ENCODE results near the gene IL12RB2. TPM values are rescaled to one million over a fixed set of nuclear protein-coding genes. Genes with fewer than 3 reads are reported as not detected.

IL12RB2 gene, protein sequence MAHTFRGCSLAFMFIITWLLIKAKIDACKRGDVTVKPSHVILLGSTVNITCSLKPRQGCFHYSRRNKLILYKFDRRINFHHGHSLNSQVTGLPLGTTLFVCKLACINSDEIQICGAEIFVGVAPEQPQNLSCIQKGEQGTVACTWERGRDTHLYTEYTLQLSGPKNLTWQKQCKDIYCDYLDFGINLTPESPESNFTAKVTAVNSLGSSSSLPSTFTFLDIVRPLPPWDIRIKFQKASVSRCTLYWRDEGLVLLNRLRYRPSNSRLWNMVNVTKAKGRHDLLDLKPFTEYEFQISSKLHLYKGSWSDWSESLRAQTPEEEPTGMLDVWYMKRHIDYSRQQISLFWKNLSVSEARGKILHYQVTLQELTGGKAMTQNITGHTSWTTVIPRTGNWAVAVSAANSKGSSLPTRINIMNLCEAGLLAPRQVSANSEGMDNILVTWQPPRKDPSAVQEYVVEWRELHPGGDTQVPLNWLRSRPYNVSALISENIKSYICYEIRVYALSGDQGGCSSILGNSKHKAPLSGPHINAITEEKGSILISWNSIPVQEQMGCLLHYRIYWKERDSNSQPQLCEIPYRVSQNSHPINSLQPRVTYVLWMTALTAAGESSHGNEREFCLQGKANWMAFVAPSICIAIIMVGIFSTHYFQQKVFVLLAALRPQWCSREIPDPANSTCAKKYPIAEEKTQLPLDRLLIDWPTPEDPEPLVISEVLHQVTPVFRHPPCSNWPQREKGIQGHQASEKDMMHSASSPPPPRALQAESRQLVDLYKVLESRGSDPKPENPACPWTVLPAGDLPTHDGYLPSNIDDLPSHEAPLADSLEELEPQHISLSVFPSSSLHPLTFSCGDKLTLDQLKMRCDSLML
- 4.6 TPM for total RNA-seq
- 1.3 TPM for polyA plus RNA-seq
- long read RNA-seq, donor 1: 0 reads
- long read RNA-seq, donor 2, full-length matches to known transcripts: 1 of 1 reads
- long read RNA-seq, donor 2, partial matches to known transcripts: 0 of 1 reads
- long read RNA-seq, donor 2, other reads (novel, unspliced or antisense): 0 of 1 reads
- long read RNA-seq, donor 3: 0 reads
- long read RNA-seq, donor 4: 0 reads
- long read RNA-seq, donor 5: 0 reads
- long read RNA-seq, donor 6: 0 reads
- long read RNA-seq, donor 7, partial matches to known transcripts: 0 of 2 reads
- long read RNA-seq, donor 7, other reads (novel, unspliced or antisense): 0 of 2 reads
- long read RNA-seq, donor 8: 0 reads
- long read RNA-seq, donor 9: 0 reads
- long read RNA-seq, donor 10, partial matches to known transcripts: 0 of 1 reads
- long read RNA-seq, donor 10, other reads (novel, unspliced or antisense): 0 of 1 reads

- Histone ChIP-seq H3K9me3 (ENCODE audit: control insufficient read depth in 2 of 2, insufficient read depth in 1 of 2, low read length in 1 of 2) (no peaks in the 10 kb centered on the region), H3K4me1 (ENCODE audit: control insufficient read depth in 2 of 2, insufficient read depth in 2 of 2, low read length in 2 of 2) (peaks cover 3 to 13% of the 10 kb centered on the region in 2 donors), H3K36me3 (ENCODE audit: control insufficient read depth in 2 of 2, insufficient read depth in 2 of 2, low read length in 1 of 2) (no peaks in the 10 kb centered on the region), H3K4me3 (ENCODE audit: low read length in 2 of 2) (peak within 1 kb of the TSS; percentile 51 to 53), H3K27ac (ENCODE audit: low read depth in 1 of 2, low read length in 1 of 2) (peak within 1 kb of the TSS in 1 of 2 donors; percentile 18), H3K27me3 (ENCODE audit: control insufficient read depth in 2 of 2, insufficient read depth in 1 of 2, low read length in 1 of 2) (peaks cover 0 to 14% of the 10 kb centered on the region in 2 donors)
- 1% methylated on average over 75 of the region's 75 CpGs for WGBS
- peak in 8 of 9 donors; percentile 23 to 74 (median 40) for DNase-seq (ENCODE audit: low read depth in 6 of 9, low spot score in 9 of 9)
Measured at GRCh38 chr1:67307251-67308060, at the start of gene IL12RB2. IL12RB2 (plus strand) TSS chr1:67307873; CDS start chr1:67320369, 12,496 bp downstream.

DNA sequence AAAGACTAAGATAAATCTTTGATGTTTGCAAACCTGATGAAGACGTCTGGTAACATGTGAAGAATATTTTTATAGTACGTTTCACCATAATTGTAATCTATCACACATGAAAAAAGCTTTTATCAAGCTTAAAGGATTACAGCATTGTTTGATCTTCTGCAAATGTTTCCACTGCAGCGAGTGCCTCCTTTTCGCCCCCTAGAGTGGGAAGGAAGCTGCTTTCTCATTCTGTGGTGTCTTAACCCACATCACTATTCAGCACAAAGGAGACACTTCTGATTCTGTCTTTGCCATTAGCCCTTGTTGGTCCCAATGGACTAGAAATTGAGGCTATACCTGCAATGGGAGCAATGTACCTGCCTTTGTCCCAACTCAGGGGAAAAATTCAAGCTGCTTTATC, 46.0 kb upstream of the IL12RB2 start:
- Histone ChIP-seq H3K36me3 (ENCODE audit: control insufficient read depth in 2 of 2, insufficient read depth in 2 of 2, low read length in 1 of 2) (no peaks in the 10 kb centered on the region), H3K9me3 (ENCODE audit: control insufficient read depth in 2 of 2, insufficient read depth in 1 of 2, low read length in 1 of 2) (no peaks in the 10 kb centered on the region), H3K27ac (ENCODE audit: low read depth in 1 of 2, low read length in 1 of 2) (no peak overlapping the region), H3K4me1 (ENCODE audit: control insufficient read depth in 2 of 2, insufficient read depth in 2 of 2, low read length in 2 of 2) (peaks cover 4 to 13% of the 10 kb centered on the region in 2 donors), H3K4me3 (ENCODE audit: low read length in 2 of 2) (no peak overlapping the region), H3K27me3 (ENCODE audit: control insufficient read depth in 2 of 2, insufficient read depth in 1 of 2, low read length in 1 of 2) (no peaks in the 10 kb centered on the region)
- 5% methylated on average over 4 of the region's 4 CpGs for WGBS
- DNase-seq (ENCODE audit: low read depth in 6 of 9, low spot score in 9 of 9): peak; percentile 32 to 82 (median 57)

DNA sequence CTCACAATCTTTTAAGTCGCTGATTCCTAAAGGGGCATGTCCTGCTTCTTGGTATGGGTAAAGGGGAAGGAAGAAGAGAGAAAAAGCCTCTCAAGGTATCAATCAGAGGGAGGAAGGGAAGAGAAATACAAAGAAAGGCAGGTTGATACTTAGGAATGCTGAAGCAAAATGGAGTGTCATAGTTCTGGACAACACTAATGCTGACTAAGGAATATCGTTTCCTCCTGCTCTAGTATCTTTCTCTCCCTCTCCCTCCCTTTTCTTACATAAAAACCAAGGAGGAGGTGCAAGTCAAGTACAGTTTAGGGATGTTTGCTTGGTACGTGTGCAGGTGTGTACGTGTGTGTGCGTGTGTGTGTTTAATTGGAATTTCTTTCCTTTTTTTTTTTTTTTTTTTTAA, 44.9 kb upstream of the IL12RB2 start:
- Histone ChIP-seq H3K36me3 (ENCODE audit: control insufficient read depth in 2 of 2, insufficient read depth in 2 of 2, low read length in 1 of 2) (no peaks in the 10 kb centered on the region), H3K4me1 (ENCODE audit: control insufficient read depth in 2 of 2, insufficient read depth in 2 of 2, low read length in 2 of 2) (peaks cover 4 to 8% of the 10 kb centered on the region in 2 donors), H3K9me3 (ENCODE audit: control insufficient read depth in 2 of 2, insufficient read depth in 1 of 2, low read length in 1 of 2) (no peaks in the 10 kb centered on the region), H3K27ac (ENCODE audit: low read depth in 1 of 2, low read length in 1 of 2) (no peak overlapping the region), H3K4me3 (ENCODE audit: low read length in 2 of 2) (no peak overlapping the region), H3K27me3 (ENCODE audit: control insufficient read depth in 2 of 2, insufficient read depth in 1 of 2, low read length in 1 of 2) (no peaks in the 10 kb centered on the region)
- WGBS: 89% methylated on average over 5 of the region's 5 CpGs
- no peak for DNase-seq (ENCODE audit: low read depth in 6 of 9, low spot score in 9 of 9)

DNA sequence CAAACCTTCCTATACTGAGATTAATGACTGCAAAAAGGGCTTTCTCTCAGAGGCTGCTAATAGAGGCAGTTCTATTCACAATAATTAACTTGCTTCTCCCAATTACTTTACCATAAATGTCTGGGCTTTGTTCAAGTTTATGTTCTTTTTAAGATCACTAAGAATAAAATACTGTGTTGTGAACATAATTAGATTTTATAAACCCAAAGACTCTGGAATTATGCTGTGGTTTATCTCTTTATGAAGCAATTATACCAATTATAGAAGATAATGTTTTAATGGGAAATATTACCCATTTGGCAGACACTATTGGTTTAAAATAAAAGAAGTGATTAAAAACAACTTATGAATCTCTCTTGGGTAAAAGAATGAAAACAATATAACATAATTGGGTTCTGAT, 43.5 kb upstream of the IL12RB2 start:
- Histone ChIP-seq H3K27ac (ENCODE audit: low read depth in 1 of 2, low read length in 1 of 2) (no peak overlapping the region), H3K4me3 (ENCODE audit: low read length in 2 of 2) (no peak overlapping the region), H3K27me3 (ENCODE audit: control insufficient read depth in 2 of 2, insufficient read depth in 1 of 2, low read length in 1 of 2) (no peaks in the 10 kb centered on the region), H3K36me3 (ENCODE audit: control insufficient read depth in 2 of 2, insufficient read depth in 2 of 2, low read length in 1 of 2) (no peaks in the 10 kb centered on the region), H3K4me1 (ENCODE audit: control insufficient read depth in 2 of 2, insufficient read depth in 2 of 2, low read length in 2 of 2) (peaks cover 4 to 8% of the 10 kb centered on the region in 2 donors), H3K9me3 (ENCODE audit: control insufficient read depth in 2 of 2, insufficient read depth in 1 of 2, low read length in 1 of 2) (no peaks in the 10 kb centered on the region)
- DNase-seq (ENCODE audit: low read depth in 6 of 9, low spot score in 9 of 9): no peak

DNA sequence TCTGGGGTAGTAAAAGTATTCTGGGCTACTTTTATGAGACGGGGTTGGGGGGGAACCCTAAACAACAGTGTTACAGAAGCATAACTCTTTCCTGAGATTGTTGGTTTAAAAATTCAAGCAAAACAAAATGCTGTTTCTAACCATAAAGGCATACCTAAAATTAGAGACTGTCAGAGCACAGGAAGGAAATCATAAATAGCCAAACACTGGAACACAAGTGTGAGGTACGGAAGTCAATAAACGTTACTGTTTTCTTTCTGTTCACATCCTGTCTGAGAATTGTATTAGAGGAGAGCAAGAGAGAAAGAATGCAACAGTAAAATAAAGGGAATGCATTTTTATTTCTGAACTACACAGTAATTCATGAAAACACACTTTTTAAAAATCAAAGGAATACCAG, 42.8 kb upstream of the IL12RB2 start:
- 14% methylated on average over 3 of the region's 3 CpGs for WGBS
- Histone ChIP-seq H3K9me3 (ENCODE audit: control insufficient read depth in 2 of 2, insufficient read depth in 1 of 2, low read length in 1 of 2) (no peaks in the 10 kb centered on the region), H3K4me3 (ENCODE audit: low read length in 2 of 2) (no peak overlapping the region), H3K27ac (ENCODE audit: low read depth in 1 of 2, low read length in 1 of 2) (peak overlapping the region; percentile 38 to 59), H3K4me1 (ENCODE audit: control insufficient read depth in 2 of 2, insufficient read depth in 2 of 2, low read length in 2 of 2) (peaks cover 4 to 8% of the 10 kb centered on the region in 2 donors), H3K27me3 (ENCODE audit: control insufficient read depth in 2 of 2, insufficient read depth in 1 of 2, low read length in 1 of 2) (no peaks in the 10 kb centered on the region), H3K36me3 (ENCODE audit: control insufficient read depth in 2 of 2, insufficient read depth in 2 of 2, low read length in 1 of 2) (no peaks in the 10 kb centered on the region)
- DNase-seq (ENCODE audit: low read depth in 6 of 9, low spot score in 9 of 9): peak in 6 of 9 donors; percentile 10 to 68 (median 24)

- no peaks in the 10 kb centered on the region for H3K36me3 ChIP-seq (ENCODE audit: control insufficient read depth in 2 of 2, insufficient read depth in 2 of 2, low read length in 1 of 2)
- H3K27me3 ChIP-seq (ENCODE audit: control insufficient read depth in 2 of 2, insufficient read depth in 1 of 2, low read length in 1 of 2): no peaks in the 10 kb centered on the region
- 97% methylated on average over 3 of the region's 3 CpGs for WGBS
- no peak overlapping the region for H3K4me3 ChIP-seq (ENCODE audit: low read length in 2 of 2)
- no peaks in the 10 kb centered on the region for H3K9me3 ChIP-seq (ENCODE audit: control insufficient read depth in 2 of 2, insufficient read depth in 1 of 2, low read length in 1 of 2)
- no peaks in the 10 kb centered on the region for H3K4me1 ChIP-seq (ENCODE audit: control insufficient read depth in 2 of 2, insufficient read depth in 2 of 2, low read length in 2 of 2)
- DNase-seq (ENCODE audit: low read depth in 6 of 9, low spot score in 9 of 9): no peak
- H3K27ac ChIP-seq (ENCODE audit: low read depth in 1 of 2, low read length in 1 of 2): no peak overlapping the region
Measured at GRCh38 chr1:67269061-67269460, 38.6 kb upstream of the IL12RB2 start.

DNA sequence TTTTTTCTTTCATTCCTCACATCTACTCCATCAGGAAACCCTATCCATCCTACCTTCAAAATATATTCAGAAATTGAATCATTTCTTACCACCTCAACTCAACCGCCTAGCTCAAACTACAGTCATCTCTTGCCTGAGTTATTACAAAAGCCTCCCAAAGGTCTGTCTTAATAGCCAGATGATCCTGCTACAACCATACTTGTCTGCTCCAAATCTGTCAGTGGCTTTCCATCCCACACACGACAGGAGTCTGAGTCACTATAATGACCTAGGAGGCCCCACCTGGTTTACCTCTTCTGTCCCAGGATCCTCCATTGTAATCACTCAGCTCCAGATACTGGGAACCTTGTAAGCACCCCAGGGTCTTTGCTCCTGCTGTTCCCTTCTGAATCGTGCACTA, 37.1 kb upstream of the IL12RB2 start:
- WGBS: 97% methylated on average over 3 of the region's 3 CpGs
- H3K9me3 ChIP-seq (ENCODE audit: control insufficient read depth in 2 of 2, insufficient read depth in 1 of 2, low read length in 1 of 2): no peaks in the 10 kb centered on the region
- H3K27ac ChIP-seq (ENCODE audit: low read depth in 1 of 2, low read length in 1 of 2): no peak overlapping the region
- no peaks in the 10 kb centered on the region for H3K27me3 ChIP-seq (ENCODE audit: control insufficient read depth in 2 of 2, insufficient read depth in 1 of 2, low read length in 1 of 2)
- H3K4me1 ChIP-seq (ENCODE audit: control insufficient read depth in 2 of 2, insufficient read depth in 2 of 2, low read length in 2 of 2): peaks cover 0 to 3% of the 10 kb centered on the region in 2 donors
- H3K36me3 ChIP-seq (ENCODE audit: control insufficient read depth in 2 of 2, insufficient read depth in 2 of 2, low read length in 1 of 2): no peaks in the 10 kb centered on the region
- no peak for DNase-seq (ENCODE audit: low read depth in 6 of 9, low spot score in 9 of 9)
- H3K4me3 ChIP-seq (ENCODE audit: low read length in 2 of 2): no peak overlapping the region

GRCh38 chr1:67273591-67273990, 34.1 kb upstream of the IL12RB2 start:
- no peaks in the 10 kb centered on the region for H3K27me3 ChIP-seq (ENCODE audit: control insufficient read depth in 2 of 2, insufficient read depth in 1 of 2, low read length in 1 of 2)
- no peak overlapping the region for H3K27ac ChIP-seq (ENCODE audit: low read depth in 1 of 2, low read length in 1 of 2)
- DNase-seq (ENCODE audit: low read depth in 6 of 9, low spot score in 9 of 9): no peak
- H3K4me1 ChIP-seq (ENCODE audit: control insufficient read depth in 2 of 2, insufficient read depth in 2 of 2, low read length in 2 of 2): peaks cover 0 to 3% of the 10 kb centered on the region in 2 donors
- 98% methylated on average over 4 of the region's 4 CpGs for WGBS
- H3K9me3 ChIP-seq (ENCODE audit: control insufficient read depth in 2 of 2, insufficient read depth in 1 of 2, low read length in 1 of 2): no peaks in the 10 kb centered on the region
- no peak overlapping the region for H3K4me3 ChIP-seq (ENCODE audit: low read length in 2 of 2)
- H3K36me3 ChIP-seq (ENCODE audit: control insufficient read depth in 2 of 2, insufficient read depth in 2 of 2, low read length in 1 of 2): no peaks in the 10 kb centered on the region
